Right lobe of liver (tissue), 4 donors: ENCODE results near the gene KDM1A.

Experiments
- CTCF ChIP-seq, 4 donors: fragments of 200-600 bp in 3 of 4; fragments of 450-650 bp in 1 of 4; IDR thresholded peaks; one replicate each; pipeline versions ENCODE4 v1.5.1 to v1.8.0; 2016 to 2022; ENCODE audit warnings: antibody characterized with exemption in 4 of 4, mild to moderate bottlenecking in 2 of 4
- POLR2A ChIP-seq: fragments of 450-650 bp; IDR thresholded peaks from one replicate; pipeline ENCODE4 v1.6.1; 2017; ENCODE audit warnings: antibody characterized with exemption, mild to moderate bottlenecking
- donor health status: DM: no; HTN: no; CAD: no.
- donor health status: DM: no; HTN: no; CAD: no.
- donor health status: DM: no; HTN: yes; CAD: no.

- TF ChIP-seq CTCF (IDR thresholded peaks at IDR 0.05) (no peak), POLR2A (no peak)
Observed at GRCh38 chr1:23062271-23062670, 43.0 kb downstream of the KDM1A start.
